A549 (cell line): Measurements from ENCODE around the gene LRRC36.

Source experiments
- BHLHE40 ChIP-seq: IDR thresholded peaks from 2 replicates; pipeline ENCODE4 v1.6.1; 2012; ENCODE audit warnings: low read depth, low read length, inconsistent platforms
- CEBPB ChIP-seq, 2 experiments: fragments of >200 bp in 1 of 2; sonication (Bioruptor Twin) in 1 of 2; formaldehyde crosslinking in 1 of 2; IDR thresholded peaks; 2 replicates each; pipeline ENCODE4 v1.6.1; 2012 to 2016
- EP300 ChIP-seq, 2 experiments: fragments of >200 bp; sonication (Bioruptor Twin); formaldehyde crosslinking; IDR thresholded peaks; 2 replicates in 1 of 2; 3 replicates in 1 of 2; pipeline ENCODE4 v1.6.1; 2016 to 2017
- JUN ChIP-seq, 2 experiments: fragments of >200 bp; sonication (Bioruptor Twin); formaldehyde crosslinking; IDR thresholded peaks; 2 replicates in 1 of 2; 3 replicates in 1 of 2; pipeline ENCODE4 v1.6.1; 2016 to 2017
- POLR2A ChIP-seq: IDR thresholded peaks from 2 replicates; pipeline ENCODE4 v1.6.1; 2012; ENCODE audit warnings: mild to moderate bottlenecking, low read length
- RFX5 ChIP-seq: fragments of 450-650 bp; IDR thresholded peaks from 2 replicates; pipeline ENCODE4 v1.7.1; 2014; ENCODE audit warnings: antibody characterized with exemption, mild to moderate bottlenecking, moderate library complexity
- RNF2 ChIP-seq: fragments of 200-600 bp; sonication (generic); IDR thresholded peaks from 2 replicates; pipeline ENCODE4 v1.6.1; 2016; ENCODE audit warnings: low read depth, mild to moderate bottlenecking, antibody characterized with exemption, moderate library complexity, borderline replicate concordance
- SMC3 ChIP-seq: fragments of >200 bp; sonication (Bioruptor Twin); formaldehyde crosslinking; IDR thresholded peaks from 3 replicates; pipeline ENCODE4 v1.6.1; 2018; ENCODE audit warnings: inconsistent platforms
- ZNF302 ChIP-seq: fragments of 250-450 bp; sonication (Bioruptor Pico); IDR thresholded peaks from 2 replicates; pipeline ENCODE4 v1.9.0; 2021; ENCODE audit warnings: inconsistent platforms, mild to moderate bottlenecking, moderate library complexity
- ZSCAN20 ChIP-seq: fragments of 250-450 bp; sonication (Bioruptor Pico); IDR thresholded peaks from 2 replicates; pipeline ENCODE4 v1.8.0; 2022; ENCODE audit warnings: mild to moderate bottlenecking, moderate library complexity
- TF ChIP-seq, protein P1 (sequence below): fragments of >200 bp; sonication (Bioruptor Twin); formaldehyde crosslinking; IDR thresholded peaks from 3 replicates; pipeline ENCODE4 v1.5.1; 2016
- TF ChIP-seq, protein P2 (sequence below): IDR thresholded peaks from 2 replicates; pipeline ENCODE4 v1.6.1; 2012

DNA sequence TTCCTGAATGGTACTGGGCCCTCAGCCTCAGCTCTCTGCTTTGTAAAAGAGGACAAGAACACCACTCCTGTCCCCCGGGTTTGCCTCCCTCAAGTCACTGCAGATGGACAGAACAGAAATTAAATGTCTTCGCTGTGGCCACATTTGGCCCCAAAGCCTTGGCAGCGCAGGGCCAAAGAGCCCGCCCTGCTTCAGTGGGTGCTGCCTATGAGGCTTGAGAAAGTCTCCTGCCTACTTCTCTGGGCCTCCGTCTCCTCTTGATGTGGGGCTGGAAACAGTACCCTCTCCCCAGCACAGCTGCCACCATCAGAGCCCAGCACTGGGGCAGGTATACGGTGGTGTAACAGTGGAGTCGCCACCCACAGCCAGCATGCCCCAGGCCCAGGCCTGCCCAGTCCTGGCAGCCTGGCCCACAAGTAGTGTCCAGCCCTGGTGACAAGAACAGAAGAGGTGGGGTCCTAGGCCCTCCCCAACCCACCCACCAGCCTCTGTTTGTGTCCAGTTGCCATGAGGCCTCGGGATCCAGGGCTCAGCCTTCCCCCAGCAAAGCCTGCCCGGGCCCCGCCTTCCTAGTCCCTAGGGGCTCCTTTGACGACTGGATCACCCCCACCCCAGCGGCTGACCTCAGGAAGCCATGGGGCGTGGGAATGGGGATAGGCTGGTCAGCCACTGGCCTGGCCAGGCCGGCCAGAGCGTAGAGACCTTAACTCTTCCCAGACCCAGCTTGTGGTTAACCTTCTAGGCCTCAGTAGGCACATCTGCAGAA is 70.6 kb downstream of the LRRC36 start:
- TF ChIP-seq ZNF302 (CRISPR knock-in tag), result no peak
- TF ChIP-seq CEBPB (IDR thresholded peaks at IDR 0.05), result no peak
- TF ChIP-seq EP300 (IDR thresholded peaks at IDR 0.05), result no peak
- TF ChIP-seq, protein P1, sequence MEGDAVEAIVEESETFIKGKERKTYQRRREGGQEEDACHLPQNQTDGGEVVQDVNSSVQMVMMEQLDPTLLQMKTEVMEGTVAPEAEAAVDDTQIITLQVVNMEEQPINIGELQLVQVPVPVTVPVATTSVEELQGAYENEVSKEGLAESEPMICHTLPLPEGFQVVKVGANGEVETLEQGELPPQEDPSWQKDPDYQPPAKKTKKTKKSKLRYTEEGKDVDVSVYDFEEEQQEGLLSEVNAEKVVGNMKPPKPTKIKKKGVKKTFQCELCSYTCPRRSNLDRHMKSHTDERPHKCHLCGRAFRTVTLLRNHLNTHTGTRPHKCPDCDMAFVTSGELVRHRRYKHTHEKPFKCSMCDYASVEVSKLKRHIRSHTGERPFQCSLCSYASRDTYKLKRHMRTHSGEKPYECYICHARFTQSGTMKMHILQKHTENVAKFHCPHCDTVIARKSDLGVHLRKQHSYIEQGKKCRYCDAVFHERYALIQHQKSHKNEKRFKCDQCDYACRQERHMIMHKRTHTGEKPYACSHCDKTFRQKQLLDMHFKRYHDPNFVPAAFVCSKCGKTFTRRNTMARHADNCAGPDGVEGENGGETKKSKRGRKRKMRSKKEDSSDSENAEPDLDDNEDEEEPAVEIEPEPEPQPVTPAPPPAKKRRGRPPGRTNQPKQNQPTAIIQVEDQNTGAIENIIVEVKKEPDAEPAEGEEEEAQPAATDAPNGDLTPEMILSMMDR, result no peak
- no peak for TF ChIP-seq RFX5
- TF ChIP-seq ZSCAN20 (CRISPR knock-in tag), result no peak
- TF ChIP-seq POLR2A, result no peak
- TF ChIP-seq SMC3, result no peak
- TF ChIP-seq RNF2, result no peak
- TF ChIP-seq, protein P2, sequence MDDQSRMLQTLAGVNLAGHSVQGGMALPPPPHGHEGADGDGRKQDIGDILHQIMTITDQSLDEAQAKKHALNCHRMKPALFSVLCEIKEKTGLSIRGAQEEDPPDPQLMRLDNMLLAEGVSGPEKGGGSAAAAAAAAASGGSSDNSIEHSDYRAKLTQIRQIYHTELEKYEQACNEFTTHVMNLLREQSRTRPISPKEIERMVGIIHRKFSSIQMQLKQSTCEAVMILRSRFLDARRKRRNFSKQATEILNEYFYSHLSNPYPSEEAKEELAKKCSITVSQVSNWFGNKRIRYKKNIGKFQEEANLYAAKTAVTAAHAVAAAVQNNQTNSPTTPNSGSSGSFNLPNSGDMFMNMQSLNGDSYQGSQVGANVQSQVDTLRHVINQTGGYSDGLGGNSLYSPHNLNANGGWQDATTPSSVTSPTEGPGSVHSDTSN, result no peak
- no peak for TF ChIP-seq JUN (IDR thresholded peaks at IDR 0.05)
- no peak for TF ChIP-seq BHLHE40
